CD8-positive, alpha-beta memory T cell (primary cell): ENCODE results near the gene CCDC97. TPM values are rescaled to one million over a fixed set of nuclear protein-coding genes. Genes with fewer than 3 reads are reported as not detected.

ENCODE experiments used
- CTCF ChIA-PET: fragments of 350-600 bp; sonication (Branson Sonifier 250); formaldehyde crosslinking; loops from one replicate; lab custom pipeline; 2021; ENCODE audit warnings: antibody characterized with exemption; lab: Charles Lee
- POLR2A ChIA-PET: fragments of 350-600 bp; sonication (Branson Sonifier 250); formaldehyde crosslinking; loops from one replicate; lab custom pipeline; 2021; ENCODE audit warnings: antibody characterized with exemption; lab: Charles Lee
- DNase-seq, 5 donors: peaks; one replicate each; pipeline versions ENCODE4 v3.0.0 to v3.0.0-alpha.2; 2020 to 2022; ENCODE audit warnings: mixed read lengths in 1 of 5
- H3K27ac ChIP-seq: one replicate; pipeline ENCODE4 v1.7.0; 2013; ENCODE audit warnings: low read depth, mild to moderate bottlenecking, low read length, moderate library complexity
- H3K27me3 ChIP-seq: 2 replicates; pipeline ENCODE4 v1.7.0; 2013; ENCODE audit warnings: low read length, mild to moderate bottlenecking; ENCODE audit not compliant: insufficient read depth, poor library complexity, severe bottlenecking
- H3K36me3 ChIP-seq: 2 replicates; pipeline ENCODE4 v1.7.0; 2013; ENCODE audit warnings: mild to moderate bottlenecking, low read length, moderate library complexity; ENCODE audit not compliant: insufficient read depth
- H3K4me1 ChIP-seq: 2 replicates; pipeline ENCODE4 v1.7.0; 2013; ENCODE audit warnings: mild to moderate bottlenecking, low read length, moderate library complexity; ENCODE audit not compliant: insufficient read depth
- H3K4me3 ChIP-seq: 2 replicates; pipeline ENCODE4 v1.7.0; 2013; ENCODE audit warnings: mild to moderate bottlenecking, low read length
- H3K9me3 ChIP-seq: 2 replicates; pipeline ENCODE4 v1.7.0; 2013; ENCODE audit warnings: mild to moderate bottlenecking, low read length
- H3K27ac Mint-ChIP-seq, 8 donors: one replicate each; pipeline ENCODE4 v1.8.0; 2020 to 2021; ENCODE audit warnings: mixed read lengths in 8 of 8, mild to moderate bottlenecking in 6 of 8, inconsistent platforms in 3 of 8, moderate library complexity in 3 of 8
- H3K27me3 Mint-ChIP-seq, 2 donors: one replicate each; pipeline ENCODE4 v1.8.0; 2020 to 2021; ENCODE audit warnings: mixed read lengths in 2 of 2, mild to moderate bottlenecking in 1 of 2, moderate library complexity in 1 of 2
- H3K36me3 Mint-ChIP-seq, 3 donors: one replicate each; pipeline ENCODE4 v1.8.0; 2020 to 2021; ENCODE audit warnings: mixed read lengths in 3 of 3, inconsistent platforms in 1 of 3, mild to moderate bottlenecking in 1 of 3
- H3K4me1 Mint-ChIP-seq, 3 donors: one replicate each; pipeline ENCODE4 v1.8.0; 2020 to 2021; ENCODE audit warnings: mixed read lengths in 3 of 3, inconsistent platforms in 1 of 3, mild to moderate bottlenecking in 1 of 3
- H3K4me3 Mint-ChIP-seq, 7 donors: one replicate each; pipeline ENCODE4 v1.8.0; 2020 to 2021; ENCODE audit warnings: mixed read lengths in 7 of 7, mild to moderate bottlenecking in 6 of 7, moderate library complexity in 4 of 7, inconsistent platforms in 2 of 7
- H3K9me3 Mint-ChIP-seq, 5 donors: one replicate each; pipeline ENCODE4 v1.8.0; 2020 to 2022; ENCODE audit warnings: mixed read lengths in 5 of 5, mild to moderate bottlenecking in 3 of 5, moderate library complexity in 2 of 5, inconsistent platforms in 1 of 5
- polyA plus RNA-seq: library from polyadenylated mRNA; unstranded; fragments of 300-500 nt; fragmentation: Illumina TruSeq; gene quantifications from one replicate; pipeline ENCODE4 v1.2.3, GENCODE V29; 2021
- total RNA-seq, 2 experiments: library from RNA; stranded (reverse); gene quantifications; one replicate each; pipeline ENCODE4 v1.2.3, GENCODE V29; 2021

Gene CCDC97
- total RNA-seq: 10 to 100 TPM; 31.7 to 32.1 TPM
- polyA plus RNA-seq: 29.7 TPM

- Histone ChIP-seq H3K4me3 (peak within 1 kb of the TSS; percentile 93), H3K4me1 (peaks cover 59% of the 10 kb centered on the region), H3K9me3 (no peaks in the 10 kb centered on the region), H3K27ac (peak within 1 kb of the TSS; percentile 90), H3K36me3 (peaks cover 24% of the 10 kb centered on the region), H3K27me3 (no peaks in the 10 kb centered on the region)
- ChIA-PET POLR2A (interaction anchor here (0.6 to 10.2 kb wide), 5 partner anchors 42 to 130 kb away, joined by 3 to 128 read pairs (median 8); partner anchors contain the start of genes B9D2, DMAC2, HNRNPUL1 and TGFB1), CTCF (interaction anchor here (0.7 to 10.1 kb wide), 9 partner anchors 17 to 647 kb away, joined by 3 to 101 read pairs (median 4); partner anchors contain the start of gene HNRNPUL1)
- H3K4me1 Mint-ChIP-seq: peaks cover 68 to 92% (median 87%) of the 10 kb centered on the region in 3 donors
- peaks cover 8 to 65% (median 11%) of the 10 kb centered on the region in 3 donors for H3K36me3 Mint-ChIP-seq
- peak within 1 kb of the TSS; percentile 93 to 100 (median 98) for H3K27ac Mint-ChIP-seq
- H3K9me3 Mint-ChIP-seq: no peaks in the 10 kb centered on the region
- peaks cover 0 to 8% of the 10 kb centered on the region in 2 donors for H3K27me3 Mint-ChIP-seq
- peak within 1 kb of the TSS; percentile 94 to 100 (median 98) for H3K4me3 Mint-ChIP-seq
- DNase-seq: peak; percentile 81 to 94 (median 89)
These were observed at the start of gene CCDC97 for GRCh38 chr19:41310033-41310831. Gene CCDC97 (plus strand): TSS chr19:41310172. CDS start chr19:41310311, 139 bp downstream.

- no peak for DNase-seq
These were observed 48.3 kb upstream of the CCDC97 start for GRCh38 chr19:41261474-41262190.

GRCh38 chr19:41263042-41263849 lies 46.7 kb upstream of the CCDC97 start:
- Mint-ChIP-seq H3K27me3 (peaks cover 0 to 19% of the 10 kb centered on the region in 2 donors), H3K4me1 (peaks cover 37 to 54% (median 47%) of the 10 kb centered on the region in 3 donors), H3K36me3 (peaks cover 0 to 48% (median 3%) of the 10 kb centered on the region in 3 donors), H3K4me3 (peak overlapping the region; percentile 91 to 99 (median 97)), H3K9me3 (peaks cover 0 to 4% (median 2%) of the 10 kb centered on the region in 5 donors), H3K27ac (peak overlapping the region; percentile 99 to 100 (median 100))
- peak; percentile 88 to 97 (median 96) for DNase-seq
- no peaks in the 10 kb centered on the region for H3K9me3 ChIP-seq
- no peaks in the 10 kb centered on the region for H3K27me3 ChIP-seq
- CTCF ChIA-PET: interaction anchor here (0.7 to 7.0 kb wide), 14 partner anchors 14 to 177 kb away, joined by 3 to 101 read pairs (median 4); partner anchors contain the start of genes B9D2, CCDC97 and DMAC2
- peaks cover 34% of the 10 kb centered on the region for H3K4me1 ChIP-seq
- POLR2A ChIA-PET: interaction anchor here (0.6 to 6.5 kb wide), 31 partner anchors 9 to 915 kb away, joined by 3 to 128 read pairs (median 5); partner anchors contain the start of genes ACTMAP, B9D2, C19orf47 and CCDC97
- peak overlapping the region; percentile 72 for H3K4me3 ChIP-seq
- H3K36me3 ChIP-seq: peaks cover 7% of the 10 kb centered on the region
- peak overlapping the region; percentile 100 for H3K27ac ChIP-seq

More at GRCh38 chr19:41261474-41262190, 48.3 kb upstream of the CCDC97 start:
- peak overlapping the region; percentile 91 to 99 (median 97) for H3K4me3 Mint-ChIP-seq
- peaks cover 0 to 4% (median 2%) of the 10 kb centered on the region in 5 donors for H3K9me3 Mint-ChIP-seq
- peaks cover 24 to 38% (median 32%) of the 10 kb centered on the region in 3 donors for H3K4me1 Mint-ChIP-seq
- no peaks in the 10 kb centered on the region for H3K27me3 ChIP-seq
- ChIA-PET POLR2A (interaction anchor here (0.8 to 6.5 kb wide), 7 partner anchors 35 to 599 kb away, joined by 3 to 128 read pairs (median 8); partner anchors contain the start of gene CCDC97), CTCF (interaction anchor here (0.7 to 7.0 kb wide), 5 partner anchors 27 to 117 kb away, joined by 3 to 101 read pairs (median 5); partner anchors contain the start of gene CCDC97)
- peak overlapping the region; percentile 99 to 100 (median 100) for H3K27ac Mint-ChIP-seq
- H3K4me1 ChIP-seq: peaks cover 20% of the 10 kb centered on the region
- H3K27me3 Mint-ChIP-seq: peaks cover 0 to 19% of the 10 kb centered on the region in 2 donors
- H3K36me3 ChIP-seq: no peaks in the 10 kb centered on the region
- no peaks in the 10 kb centered on the region for H3K9me3 ChIP-seq
- H3K4me3 ChIP-seq: peak overlapping the region; percentile 72
- H3K36me3 Mint-ChIP-seq: peaks cover 0 to 32% (median 3%) of the 10 kb centered on the region in 3 donors
- H3K27ac ChIP-seq: peak overlapping the region; percentile 100

- peak; percentile 98 to 100 (median 100) for DNase-seq
- peak within 1 kb of the TSS; percentile 100 for H3K27ac ChIP-seq
- H3K36me3 Mint-ChIP-seq: peaks cover 0 to 56% (median 3%) of the 10 kb centered on the region in 3 donors
- H3K4me1 Mint-ChIP-seq: peaks cover 37 to 57% (median 47%) of the 10 kb centered on the region in 3 donors
- H3K4me3 Mint-ChIP-seq: peak within 1 kb of the TSS; percentile 91 to 99 (median 97)
- peak within 1 kb of the TSS; percentile 99 to 100 (median 100) for H3K27ac Mint-ChIP-seq
- peaks cover 0 to 4% (median 2%) of the 10 kb centered on the region in 5 donors for H3K9me3 Mint-ChIP-seq
- H3K4me1 ChIP-seq: peaks cover 34% of the 10 kb centered on the region
- H3K36me3 ChIP-seq: peaks cover 15% of the 10 kb centered on the region
- ChIA-PET CTCF (interaction anchor here (0.7 to 7.0 kb wide), 12 partner anchors 13 to 176 kb away, joined by 3 to 101 read pairs (median 4); partner anchors contain the start of genes B9D2, CCDC97 and DMAC2), POLR2A (interaction anchor here (0.6 to 6.5 kb wide), 23 partner anchors 8 to 916 kb away, joined by 3 to 128 read pairs (median 4); partner anchors contain the start of genes B9D2, C19orf47, CCDC97 and EGLN2)
- peaks cover 0 to 19% of the 10 kb centered on the region in 2 donors for H3K27me3 Mint-ChIP-seq
- H3K4me3 ChIP-seq: peak within 1 kb of the TSS; percentile 82
- H3K27me3 ChIP-seq: no peaks in the 10 kb centered on the region
- no peaks in the 10 kb centered on the region for H3K9me3 ChIP-seq
These were observed 46.0 kb upstream of the CCDC97 start, which contains the start of gene HNRNPUL1 for GRCh38 chr19:41263850-41264580. Gene HNRNPUL1 (plus strand): TSS chr19:41264372. CDS start chr19:41264504, 132 bp downstream.

- peaks cover 0 to 19% of the 10 kb centered on the region in 2 donors for H3K27me3 Mint-ChIP-seq
- H3K4me1 Mint-ChIP-seq: peaks cover 37 to 57% (median 47%) of the 10 kb centered on the region in 3 donors
- peak overlapping the region; percentile 99 to 100 (median 100) for H3K27ac Mint-ChIP-seq
- Histone ChIP-seq H3K36me3 (peaks cover 21% of the 10 kb centered on the region), H3K27me3 (no peaks in the 10 kb centered on the region), H3K4me3 (peak overlapping the region; percentile 82), H3K9me3 (no peaks in the 10 kb centered on the region), H3K4me1 (peaks cover 34% of the 10 kb centered on the region), H3K27ac (peak overlapping the region; percentile 92)
- ChIA-PET CTCF (interaction anchor here (0.7 to 7.0 kb wide), 9 partner anchors 14 to 90 kb away, joined by 3 to 101 read pairs (median 4); partner anchors contain the start of gene CCDC97), POLR2A (interaction anchor here (0.6 to 6.5 kb wide), 13 partner anchors 33 to 655 kb away, joined by 3 to 128 read pairs (median 6); partner anchors contain the start of genes B9D2, CCDC97, RPS19 and TGFB1)
- H3K36me3 Mint-ChIP-seq: peaks cover 0 to 61% (median 3%) of the 10 kb centered on the region in 3 donors
- H3K9me3 Mint-ChIP-seq: peaks cover 0 to 4% (median 2%) of the 10 kb centered on the region in 5 donors
- DNase-seq: peak; percentile 31 to 68 (median 39)
- peak overlapping the region; percentile 91 to 99 (median 97) for H3K4me3 Mint-ChIP-seq
These were observed 45.2 kb upstream of the CCDC97 start for GRCh38 chr19:41264581-41265394.
